GM12892 (cell line): Measurements from ENCODE around the gene PCDH11X.
"Not testable (repeated sequence)": the region's sequence is repeated elsewhere in the genome, so short reads cannot be mapped to it uniquely, and the experiment has no call there.

ENCODE experiments used
- POLR2A ChIP-seq: IDR thresholded peaks from 2 replicates; pipeline ENCODE4 v1.6.1; 2011; ENCODE audit warnings: low read depth, low read length, control low read depth
- TAF1 ChIP-seq: IDR thresholded peaks from 2 replicates; pipeline ENCODE4 v1.6.1; 2011; ENCODE audit warnings: low read depth, mild to moderate bottlenecking, control low read depth, low read length, borderline replicate concordance

- not testable (repeated sequence) for TF ChIP-seq POLR2A, TAF1
Measured at GRCh38 chrX:91782825-91783224, 3.6 kb downstream of the PCDH11X start.
